T-helper 1 cell (primary cell): ENCODE measurements around the gene CAMTA1.
"Not testable (repeated sequence)": the region's sequence is repeated elsewhere in the genome, so short reads cannot be mapped to it uniquely, and the experiment has no call there.

Source experiments
- DNase-seq, 5 donors: peaks; one replicate each; pipeline ENCODE4 v3.0.0-alpha.2; 2012 to 2020
- total RNA-seq, 4 donors: gene quantifications; one replicate each; lab custom pipeline; 2026; lab: John Stamatoyannopoulos, UW

CAMTA1 gene
- total RNA-seq = 12.6 to 18.1 (median 15.0) reads per million in 4 donors

- DNase-seq = peak in 1 of 5 donors; percentile 98
Observed at GRCh38 chr1:6785318-6785727, at the start of gene CAMTA1. TSS of gene CAMTA1 (plus strand) at chr1:6785454. CDS start at chr1:6785531, 77 bp downstream.

- no peak for DNase-seq
Observed at GRCh38 chr1:6738987-6739676, 46.1 kb upstream of the CAMTA1 start.

GRCh38 chr1:6742676-6743188, 42.5 kb upstream of the CAMTA1 start:
- not testable (repeated sequence) for DNase-seq

GRCh38 chr1:6743189-6744101, 41.8 kb upstream of the CAMTA1 start:
- peak in 1 of 5 donors; percentile 33 for DNase-seq

GRCh38 chr1:6745073-6745472, 40.2 kb upstream of the CAMTA1 start:
- DNase-seq = peak in 1 of 5 donors; percentile 53

GRCh38 chr1:6747674-6748073, 37.6 kb upstream of the CAMTA1 start:
- no peak for DNase-seq

- DNase-seq = no peak
Observed at GRCh38 chr1:6750490-6750889, 34.8 kb upstream of the CAMTA1 start.

GRCh38 chr1:6753320-6754140, 31.7 kb upstream of the CAMTA1 start:
- no peak for DNase-seq

GRCh38 chr1:6756457-6756856, 28.8 kb upstream of the CAMTA1 start:
- DNase-seq = no peak

- DNase-seq = no peak
Observed at GRCh38 chr1:6757719-6758435, 27.4 kb upstream of the CAMTA1 start.

- DNase-seq = no peak
Observed at GRCh38 chr1:6761196-6761737, 24.0 kb upstream of the CAMTA1 start.

GRCh38 chr1:6762060-6762459, 23.2 kb upstream of the CAMTA1 start:
- DNase-seq = no peak

- DNase-seq = no peak
Observed at GRCh38 chr1:6770751-6771440, 14.4 kb upstream of the CAMTA1 start.

- no peak for DNase-seq
Observed at GRCh38 chr1:6771441-6771769, 13.8 kb upstream of the CAMTA1 start.

GRCh38 chr1:6774381-6774780, 10.9 kb upstream of the CAMTA1 start:
- DNase-seq = no peak

GRCh38 chr1:6775261-6776043, 9.8 kb upstream of the CAMTA1 start:
- no peak for DNase-seq

GRCh38 chr1:6776389-6776788, 8.9 kb upstream of the CAMTA1 start:
- no peak for DNase-seq

- no peak for DNase-seq
Observed at GRCh38 chr1:6776895-6777294, 8.4 kb upstream of the CAMTA1 start.

GRCh38 chr1:6777813-6778212, 7.4 kb upstream of the CAMTA1 start:
- DNase-seq = no peak

GRCh38 chr1:6779089-6779805, 6.0 kb upstream of the CAMTA1 start:
- DNase-seq = peak in 1 of 5 donors; percentile 15
